Endothelial cell of umbilical vein (primary cell): Measurements from ENCODE around the gene DHX16.

Experiments
- CTCF ChIP-seq, 2 donors: IDR thresholded peaks; 1 replicate in 1 of 2; 2 replicates in 1 of 2; pipeline ENCODE4 v1.5.1; 2011; ENCODE audit warnings: low read length in 2 of 2, mild to moderate bottlenecking in 2 of 2, moderate library complexity in 2 of 2, control low read depth in 1 of 2, inconsistent platforms in 1 of 2, low read depth in 1 of 2; ENCODE audit not compliant: insufficient read depth in 1 of 2; ENCODE audit errors: extremely low read depth in 1 of 2
- EZH2 ChIP-seq: IDR thresholded peaks from 2 replicates; pipeline ENCODE4 v1.6.1; 2012; ENCODE audit warnings: borderline replicate concordance, low read depth, mild to moderate bottlenecking, moderate library complexity, low read length, inconsistent platforms; ENCODE audit not compliant: severe bottlenecking
- GATA2 ChIP-seq: IDR thresholded peaks from 2 replicates; pipeline ENCODE4 v1.7.0; 2011; ENCODE audit warnings: low read depth, mild to moderate bottlenecking, moderate library complexity, mixed read lengths, low read length; ENCODE audit not compliant: insufficient read length, insufficient read depth
- JUN ChIP-seq: IDR thresholded peaks from 2 replicates; pipeline ENCODE4 v1.6.1; 2011; ENCODE audit warnings: borderline replicate concordance, low read depth; ENCODE audit not compliant: insufficient read length, insufficient read depth
- MAX ChIP-seq: IDR thresholded peaks from 2 replicates; pipeline ENCODE4 v1.6.1; 2011; ENCODE audit not compliant: insufficient read depth, insufficient read length
- MYC ChIP-seq: IDR thresholded peaks from one replicate; pipeline ENCODE4 v1.6.1; 2011; ENCODE audit warnings: mild to moderate bottlenecking, low read depth, low read length
- POLR2A ChIP-seq: IDR thresholded peaks from 2 replicates; pipeline ENCODE4 v1.6.1; 2012; ENCODE audit warnings: low read depth, mild to moderate bottlenecking, control low read depth, low read length
- POLR2AphosphoS5 ChIP-seq: IDR thresholded peaks from 2 replicates; pipeline ENCODE4 v1.6.1; 2012; ENCODE audit warnings: low read depth, mild to moderate bottlenecking, control low read depth, low read length, moderate library complexity; ENCODE audit not compliant: insufficient read depth

GRCh38 chr6:30618270-30618797 lies 54.5 kb downstream of the DHX16 start:
- TF ChIP-seq MAX (no peak), CTCF (IDR thresholded peaks at IDR 0.05; ENCODE audit: extremely low read depth in 1 of 2, insufficient read depth in 1 of 2, low read depth in 1 of 2, low read length in 2 of 2) (no peak), EZH2 (no peak), POLR2A (no peak), POLR2AphosphoS5 (no peak), MYC (no peak), GATA2 (no peak), JUN (no peak)
